Astrocyte (in vitro differentiated cells and primary cell): ENCODE data around the gene TMEM63A.

ENCODE experiments used
- EZH2 ChIP-seq: IDR thresholded peaks from 2 replicates; pipeline ENCODE4 v1.6.1; 2012; ENCODE audit warnings: mild to moderate bottlenecking, low read length, inconsistent platforms; ENCODE audit not compliant: insufficient read depth
- TF ChIP-seq, protein P1 (sequence below): IDR thresholded peaks from 2 replicates; pipeline ENCODE4 v1.5.1; 2011; ENCODE audit warnings: low read depth, mild to moderate bottlenecking, inconsistent platforms, low read length, moderate library complexity; ENCODE audit not compliant: insufficient read depth

DNA sequence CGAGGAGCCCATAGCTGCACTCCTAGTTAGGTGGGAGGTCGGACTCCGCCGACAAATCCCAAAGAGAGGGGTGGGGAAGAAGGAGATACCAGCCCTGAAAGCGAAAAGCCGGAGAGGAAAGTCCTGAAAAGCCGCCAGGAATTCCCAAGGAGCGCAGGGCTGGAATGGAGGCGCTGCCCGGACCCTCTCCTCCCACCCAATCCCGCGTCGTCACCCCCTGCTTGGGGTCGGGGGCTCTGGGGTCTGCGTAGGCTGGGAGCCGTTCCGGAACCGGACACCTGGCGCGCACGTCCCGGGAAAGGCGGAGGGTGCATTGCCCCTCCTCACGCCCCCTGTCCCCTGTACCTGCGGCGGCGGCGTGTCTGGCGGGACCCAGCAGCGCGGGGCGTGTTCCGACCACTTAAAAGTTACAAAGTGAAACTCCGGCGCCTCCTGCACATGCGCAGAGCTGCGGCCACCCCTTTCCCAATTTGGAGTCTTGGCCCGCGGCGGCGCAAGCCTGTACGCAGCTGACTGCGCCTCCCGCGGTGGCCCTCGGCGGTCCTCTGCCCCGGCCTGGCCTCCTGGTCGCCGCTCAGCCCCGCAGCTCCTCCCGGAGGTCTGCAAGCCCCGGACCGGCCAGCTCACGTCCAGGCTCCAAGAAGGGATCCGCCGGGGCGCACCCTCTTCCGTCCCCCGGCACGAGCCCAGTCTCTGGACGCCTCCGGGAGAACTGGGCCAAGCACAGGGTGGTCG lies at the start of gene TMEM63A:
- TF ChIP-seq, protein P1, sequence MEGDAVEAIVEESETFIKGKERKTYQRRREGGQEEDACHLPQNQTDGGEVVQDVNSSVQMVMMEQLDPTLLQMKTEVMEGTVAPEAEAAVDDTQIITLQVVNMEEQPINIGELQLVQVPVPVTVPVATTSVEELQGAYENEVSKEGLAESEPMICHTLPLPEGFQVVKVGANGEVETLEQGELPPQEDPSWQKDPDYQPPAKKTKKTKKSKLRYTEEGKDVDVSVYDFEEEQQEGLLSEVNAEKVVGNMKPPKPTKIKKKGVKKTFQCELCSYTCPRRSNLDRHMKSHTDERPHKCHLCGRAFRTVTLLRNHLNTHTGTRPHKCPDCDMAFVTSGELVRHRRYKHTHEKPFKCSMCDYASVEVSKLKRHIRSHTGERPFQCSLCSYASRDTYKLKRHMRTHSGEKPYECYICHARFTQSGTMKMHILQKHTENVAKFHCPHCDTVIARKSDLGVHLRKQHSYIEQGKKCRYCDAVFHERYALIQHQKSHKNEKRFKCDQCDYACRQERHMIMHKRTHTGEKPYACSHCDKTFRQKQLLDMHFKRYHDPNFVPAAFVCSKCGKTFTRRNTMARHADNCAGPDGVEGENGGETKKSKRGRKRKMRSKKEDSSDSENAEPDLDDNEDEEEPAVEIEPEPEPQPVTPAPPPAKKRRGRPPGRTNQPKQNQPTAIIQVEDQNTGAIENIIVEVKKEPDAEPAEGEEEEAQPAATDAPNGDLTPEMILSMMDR: no peak
- TF ChIP-seq EZH2: no peak
